Smooth muscle cell (in vitro differentiated cells): ENCODE measurements around the gene PFKFB3. TPM values are rescaled to one million over a fixed set of nuclear protein-coding genes. Genes with fewer than 3 reads are reported as not detected.
A peak's percentile ranks its signal among the peaks of the same experiment; 100 is the strongest.

Source experiments
- DNase-seq: peaks from one replicate; lab custom pipeline; 2025; ENCODE audit not compliant: unreplicated experiment; lab: John Stamatoyannopoulos, UW
- H2AFZ ChIP-seq: fragments of 200-600 bp; sonication (generic); 2 replicates; pipeline ENCODE4 v1.6.0; 2016; ENCODE audit warnings: antibody characterized with exemption, low read depth, mild to moderate bottlenecking
- H3F3A ChIP-seq: fragments of 200-600 bp; sonication (generic); 2 replicates; pipeline ENCODE4 v1.6.0; 2017; ENCODE audit warnings: antibody characterized with exemption, low read depth
- H3K27ac ChIP-seq: fragments of 200-600 bp; sonication (generic); 2 replicates; pipeline ENCODE4 v1.5.1; 2016; ENCODE audit warnings: low read depth, mild to moderate bottlenecking
- H3K27me3 ChIP-seq: fragments of 200-600 bp; sonication (generic); 2 replicates; pipeline ENCODE4 v1.6.1; 2016; ENCODE audit warnings: low read depth, mild to moderate bottlenecking
- H3K36me3 ChIP-seq: fragments of 200-600 bp; sonication (generic); 2 replicates; pipeline ENCODE4 v1.5.1; 2016; ENCODE audit warnings: low read depth
- H3K4me1 ChIP-seq: fragments of 200-600 bp; sonication (generic); 2 replicates; pipeline ENCODE4 v1.5.1; 2016; ENCODE audit warnings: low read depth
- H3K4me2 ChIP-seq: fragments of 200-600 bp; sonication (generic); 2 replicates; pipeline ENCODE4 v1.6.0; 2016; ENCODE audit warnings: mild to moderate bottlenecking
- H3K4me3 ChIP-seq: fragments of 200-600 bp; sonication (generic); 2 replicates; pipeline ENCODE4 v1.5.1; 2016; ENCODE audit warnings: mild to moderate bottlenecking
- H3K79me2 ChIP-seq: fragments of 200-600 bp; sonication (generic); 2 replicates; pipeline ENCODE4 v1.6.0; 2016; ENCODE audit warnings: low read depth, mild to moderate bottlenecking
- H3K9ac ChIP-seq: fragments of 200-600 bp; sonication (generic); 2 replicates; pipeline ENCODE4 v1.6.0; 2016; ENCODE audit warnings: low read depth
- H3K9me3 ChIP-seq: fragments of 200-600 bp; sonication (generic); replicated peaks from 2 replicates; pipeline ENCODE4 v1.5.1; 2016; ENCODE audit warnings: low read depth
- H4K20me1 ChIP-seq: fragments of 200-600 bp; sonication (generic); 2 replicates; pipeline ENCODE4 v1.6.0; 2016; ENCODE audit warnings: low read depth
- WGBS: methylation state at CpG from one replicate; pipeline ENCODE4 v1.1.7; 2016; ENCODE audit warnings: low lambda C conversion rate; 5-methylcytosine and 5-hydroxymethylcytosine counted together
- polyA plus RNA-seq: library from polyadenylated mRNA; unstranded; fragments of >200 nt; fragmentation: Nextera tagmentation; extraction: Ambion mirVana; gene quantifications from 2 replicates; pipeline ENCODE4 v1.2.1, GENCODE V29; 2016
- total RNA-seq: library from RNA; depleted of rRNA; stranded (reverse); fragments of >200 nt; gene quantifications from 2 replicates; pipeline ENCODE4 v1.2.3, GENCODE V29; 2014
- TF ChIP-seq, protein P1 (sequence below): fragments of 200-600 bp; sonication (generic); IDR thresholded peaks from 2 replicates; pipeline ENCODE4 v1.5.1; 2017; ENCODE audit warnings: borderline replicate concordance, mild to moderate bottlenecking, antibody characterized with exemption; ENCODE audit not compliant: insufficient read depth, poor library complexity, severe bottlenecking

PFKFB3 gene
- total and polyA plus RNA-seq, 2 experiments from 2014 or later = 61.3 to 68.3 TPM

DNA sequence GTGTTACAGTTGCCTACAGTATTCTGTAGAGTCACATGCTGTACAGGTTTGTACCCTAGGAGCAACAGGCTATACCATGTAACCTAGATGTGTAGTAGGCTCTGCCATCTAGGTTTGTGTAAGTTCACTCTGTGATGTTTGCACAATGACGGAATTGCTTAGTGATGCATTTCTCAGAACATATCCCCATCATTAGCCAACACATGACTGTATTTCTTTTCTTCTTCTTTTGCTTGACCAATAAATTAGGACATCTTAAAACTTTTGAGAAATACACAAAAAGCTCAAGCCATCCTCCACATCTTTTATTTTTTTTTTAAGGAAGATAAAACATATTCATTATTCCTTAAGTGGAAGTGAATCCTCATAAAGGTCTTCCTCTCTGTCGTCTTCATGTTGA, 5.4 kb upstream of the PFKFB3 start:
- H3K4me2 ChIP-seq = no peak overlapping the region
- H3K36me3 ChIP-seq = no peaks in the 10 kb centered on the region
- TF ChIP-seq, protein P1, sequence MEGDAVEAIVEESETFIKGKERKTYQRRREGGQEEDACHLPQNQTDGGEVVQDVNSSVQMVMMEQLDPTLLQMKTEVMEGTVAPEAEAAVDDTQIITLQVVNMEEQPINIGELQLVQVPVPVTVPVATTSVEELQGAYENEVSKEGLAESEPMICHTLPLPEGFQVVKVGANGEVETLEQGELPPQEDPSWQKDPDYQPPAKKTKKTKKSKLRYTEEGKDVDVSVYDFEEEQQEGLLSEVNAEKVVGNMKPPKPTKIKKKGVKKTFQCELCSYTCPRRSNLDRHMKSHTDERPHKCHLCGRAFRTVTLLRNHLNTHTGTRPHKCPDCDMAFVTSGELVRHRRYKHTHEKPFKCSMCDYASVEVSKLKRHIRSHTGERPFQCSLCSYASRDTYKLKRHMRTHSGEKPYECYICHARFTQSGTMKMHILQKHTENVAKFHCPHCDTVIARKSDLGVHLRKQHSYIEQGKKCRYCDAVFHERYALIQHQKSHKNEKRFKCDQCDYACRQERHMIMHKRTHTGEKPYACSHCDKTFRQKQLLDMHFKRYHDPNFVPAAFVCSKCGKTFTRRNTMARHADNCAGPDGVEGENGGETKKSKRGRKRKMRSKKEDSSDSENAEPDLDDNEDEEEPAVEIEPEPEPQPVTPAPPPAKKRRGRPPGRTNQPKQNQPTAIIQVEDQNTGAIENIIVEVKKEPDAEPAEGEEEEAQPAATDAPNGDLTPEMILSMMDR = no peak
- H3K79me2 ChIP-seq = peaks cover 48% of the 10 kb centered on the region
- no peak overlapping the region for H3K27ac ChIP-seq
- no peaks in the 10 kb centered on the region for H3F3A ChIP-seq
- H3K9me3 ChIP-seq = no peaks in the 10 kb centered on the region
- WGBS = 83% methylated on average over 2 of the region's 2 CpGs
- DNase-seq = no peak
- peaks cover 11% of the 10 kb centered on the region for H4K20me1 ChIP-seq
- no peaks in the 10 kb centered on the region for H3K27me3 ChIP-seq
- no peak overlapping the region for H3K9ac ChIP-seq
- H2AFZ ChIP-seq = no peak overlapping the region
- no peak overlapping the region for H3K4me3 ChIP-seq
- peaks cover 8% of the 10 kb centered on the region for H3K4me1 ChIP-seq

DNA sequence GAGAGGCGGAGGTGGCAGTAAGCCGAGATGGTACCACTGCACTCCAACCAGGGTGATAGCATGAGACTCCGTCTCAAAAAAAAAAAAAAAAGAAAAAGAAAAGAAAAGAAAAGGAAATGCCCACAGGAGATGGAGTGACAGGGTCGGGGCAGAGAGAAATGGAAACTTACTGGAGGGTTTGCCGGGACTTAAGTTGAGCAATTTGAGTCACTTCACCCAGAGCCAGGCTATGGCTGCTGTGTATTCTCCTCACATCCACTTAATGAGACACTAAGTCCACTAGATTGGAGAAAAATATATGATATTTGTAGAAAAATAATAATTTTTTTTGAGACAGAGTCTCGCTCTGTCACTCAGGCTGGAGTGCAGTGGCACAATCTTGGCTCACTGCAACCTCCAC, 4.6 kb upstream of the PFKFB3 start:
- no peaks in the 10 kb centered on the region for H3K9me3 ChIP-seq
- H3K36me3 ChIP-seq = no peaks in the 10 kb centered on the region
- no peak overlapping the region for H3K4me3 ChIP-seq
- no peaks in the 10 kb centered on the region for H3F3A ChIP-seq
- H4K20me1 ChIP-seq = peaks cover 11% of the 10 kb centered on the region
- TF ChIP-seq, protein P1 = no peak
- no peak overlapping the region for H3K4me2 ChIP-seq
- H3K27ac ChIP-seq = no peak overlapping the region
- no peaks in the 10 kb centered on the region for H3K27me3 ChIP-seq
- peaks cover 46% of the 10 kb centered on the region for H3K79me2 ChIP-seq
- no peak for DNase-seq
- peaks cover 9% of the 10 kb centered on the region for H3K4me1 ChIP-seq
- WGBS = 82% methylated on average over 5 of the region's 6 CpGs
- no peak overlapping the region for H3K9ac ChIP-seq
- no peak overlapping the region for H2AFZ ChIP-seq

DNA sequence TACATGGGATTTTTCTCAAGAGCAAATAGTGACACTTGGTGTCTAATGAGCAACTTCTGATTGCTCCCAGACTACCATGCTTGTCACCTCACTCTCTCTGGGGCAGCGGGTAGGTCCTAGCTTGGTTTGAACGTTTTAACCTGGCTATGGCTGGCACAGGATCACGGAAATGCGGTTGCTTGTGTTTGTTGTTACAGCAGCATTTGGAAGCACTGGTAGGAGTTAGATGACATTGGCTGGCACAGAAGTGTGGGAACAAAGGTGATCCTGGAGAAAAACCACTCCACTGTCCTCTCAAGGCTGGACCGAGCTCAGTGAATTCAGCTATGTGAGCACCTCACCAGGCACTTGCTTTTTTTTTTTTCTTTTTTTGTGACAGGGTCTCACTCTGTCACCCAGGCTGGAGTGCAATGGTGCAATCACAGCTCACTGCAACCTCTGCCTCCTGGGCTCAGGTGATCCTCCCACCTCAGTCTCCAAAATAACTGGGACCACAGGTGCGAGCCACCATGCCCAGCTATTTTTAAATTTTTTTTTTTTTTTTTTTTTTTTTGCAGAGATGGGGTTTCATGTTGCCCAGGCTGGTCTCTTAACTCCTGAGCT, 3.5 kb upstream of the PFKFB3 start:
- no peak overlapping the region for H3K4me3 ChIP-seq
- no peak overlapping the region for H3K27ac ChIP-seq
- H3K36me3 ChIP-seq = no peaks in the 10 kb centered on the region
- WGBS = 93% methylated on average over 6 of the region's 6 CpGs
- H3K79me2 ChIP-seq = peaks cover 44% of the 10 kb centered on the region
- H3K27me3 ChIP-seq = no peaks in the 10 kb centered on the region
- H3K4me1 ChIP-seq = peaks cover 9% of the 10 kb centered on the region
- TF ChIP-seq, protein P1 = no peak
- H3F3A ChIP-seq = no peaks in the 10 kb centered on the region
- no peak overlapping the region for H3K4me2 ChIP-seq
- H3K9ac ChIP-seq = no peak overlapping the region
- DNase-seq = no peak
- peaks cover 20% of the 10 kb centered on the region for H4K20me1 ChIP-seq
- no peaks in the 10 kb centered on the region for H3K9me3 ChIP-seq
- H2AFZ ChIP-seq = no peak overlapping the region

DNA sequence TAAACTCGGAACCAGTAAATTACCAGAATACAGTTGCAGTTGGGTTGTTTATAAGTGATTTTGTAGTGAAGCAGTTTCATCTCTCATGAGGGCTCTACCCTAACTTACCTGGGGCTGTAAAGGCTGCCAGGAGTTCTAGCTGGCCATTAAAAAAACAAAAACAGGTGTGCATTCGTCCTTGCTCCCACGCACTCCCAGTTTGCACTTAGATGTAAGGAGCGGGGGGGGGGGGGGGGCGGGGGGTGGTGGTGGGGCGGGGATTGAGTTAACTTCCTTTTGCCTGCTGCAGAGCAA, 2.3 kb upstream of the PFKFB3 start:
- no peak overlapping the region for H3K9ac ChIP-seq
- H3K4me2 ChIP-seq = peak overlapping the region; percentile 90
- peak overlapping the region; percentile 93 for H3K4me3 ChIP-seq
- TF ChIP-seq, protein P1 = no peak
- H3F3A ChIP-seq = no peaks in the 10 kb centered on the region
- peaks cover 32% of the 10 kb centered on the region for H4K20me1 ChIP-seq
- H3K27ac ChIP-seq = no peak overlapping the region
- WGBS = 41% methylated on average over 2 of the region's 6 CpGs
- H3K36me3 ChIP-seq = no peaks in the 10 kb centered on the region
- H3K27me3 ChIP-seq = no peaks in the 10 kb centered on the region
- H2AFZ ChIP-seq = no peak overlapping the region
- peaks cover 47% of the 10 kb centered on the region for H3K79me2 ChIP-seq
- H3K9me3 ChIP-seq = no peaks in the 10 kb centered on the region
- peaks cover 18% of the 10 kb centered on the region for H3K4me1 ChIP-seq
- DNase-seq = no peak
